ENCODE measurements around the gene ZBTB24.

Gene ZBTB24

DNA sequence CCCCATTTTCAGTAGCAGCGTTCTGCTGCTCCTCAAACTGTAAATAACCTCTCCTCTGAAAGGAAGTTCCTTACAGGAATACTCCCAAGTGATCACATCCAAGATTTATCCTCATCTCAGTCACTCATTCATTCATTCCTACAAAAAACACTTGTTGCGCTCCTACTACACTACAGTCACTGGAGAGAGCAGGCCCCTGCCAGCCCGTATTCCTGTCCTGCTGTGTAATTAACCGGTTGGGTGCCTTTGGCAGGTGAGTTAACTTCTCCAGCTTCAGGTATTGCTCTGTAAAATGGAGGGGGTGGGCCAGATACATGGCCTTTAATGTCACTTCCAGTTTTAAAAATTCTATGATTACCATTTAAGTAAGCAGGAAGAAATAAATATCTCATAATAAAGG is 15.0 kb upstream of the ZBTB24 start:
- DNase-seq: no peak

DNA sequence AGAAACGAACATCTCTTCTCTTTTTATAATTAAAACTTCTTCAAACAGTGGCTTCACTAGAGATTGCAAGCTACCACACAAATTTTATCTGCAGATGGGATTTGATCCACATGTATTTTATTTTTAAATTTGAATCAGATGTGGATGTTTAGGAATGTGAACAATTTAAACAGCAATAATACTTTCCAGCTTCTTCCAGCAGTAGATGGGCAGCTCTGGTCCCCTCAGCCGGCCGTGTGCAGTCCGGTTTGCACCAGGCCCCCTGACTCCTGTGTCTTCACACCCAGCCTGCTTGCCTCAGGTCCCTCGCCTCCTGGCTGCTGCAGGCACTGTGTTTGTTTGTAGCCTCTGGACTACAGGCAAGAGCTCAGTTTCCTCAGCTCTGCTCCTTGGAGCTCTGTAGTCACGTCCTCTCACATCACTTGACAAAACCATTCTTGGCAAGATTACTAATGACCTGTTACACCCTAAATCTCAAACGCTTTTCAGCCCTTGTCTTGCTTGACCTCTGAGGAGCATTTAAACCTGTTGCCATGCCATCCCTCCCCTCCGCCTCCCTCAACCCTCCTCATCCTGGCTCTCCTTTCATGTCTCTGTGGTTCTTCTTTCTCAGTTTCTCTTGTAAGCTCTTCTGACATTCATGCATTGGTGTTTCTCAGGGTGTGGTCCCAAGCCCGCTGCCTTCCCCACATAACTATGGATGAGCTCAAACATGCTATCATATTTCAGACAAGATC is 13.2 kb upstream of the ZBTB24 start:
- no peak for DNase-seq

DNA sequence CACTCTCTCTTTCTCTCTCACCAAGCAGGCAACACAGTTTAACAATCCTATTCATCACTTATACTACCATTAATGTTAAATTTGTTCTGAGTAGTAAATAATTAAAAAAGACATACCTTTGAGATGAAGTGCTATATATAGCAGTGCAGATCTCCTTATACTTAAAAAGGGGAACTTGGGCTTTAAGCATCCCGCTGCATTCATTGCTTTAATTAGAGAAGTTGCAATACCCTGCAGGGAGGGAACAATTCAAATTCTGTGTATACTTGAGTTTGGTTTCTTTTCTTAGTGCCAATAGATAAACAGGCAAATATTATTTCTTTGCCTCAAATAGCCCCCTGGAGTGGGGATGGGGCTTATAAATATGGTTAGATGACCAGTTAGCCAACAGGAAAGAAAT is 10.8 kb upstream of the ZBTB24 start:
- no peak for DNase-seq

DNA sequence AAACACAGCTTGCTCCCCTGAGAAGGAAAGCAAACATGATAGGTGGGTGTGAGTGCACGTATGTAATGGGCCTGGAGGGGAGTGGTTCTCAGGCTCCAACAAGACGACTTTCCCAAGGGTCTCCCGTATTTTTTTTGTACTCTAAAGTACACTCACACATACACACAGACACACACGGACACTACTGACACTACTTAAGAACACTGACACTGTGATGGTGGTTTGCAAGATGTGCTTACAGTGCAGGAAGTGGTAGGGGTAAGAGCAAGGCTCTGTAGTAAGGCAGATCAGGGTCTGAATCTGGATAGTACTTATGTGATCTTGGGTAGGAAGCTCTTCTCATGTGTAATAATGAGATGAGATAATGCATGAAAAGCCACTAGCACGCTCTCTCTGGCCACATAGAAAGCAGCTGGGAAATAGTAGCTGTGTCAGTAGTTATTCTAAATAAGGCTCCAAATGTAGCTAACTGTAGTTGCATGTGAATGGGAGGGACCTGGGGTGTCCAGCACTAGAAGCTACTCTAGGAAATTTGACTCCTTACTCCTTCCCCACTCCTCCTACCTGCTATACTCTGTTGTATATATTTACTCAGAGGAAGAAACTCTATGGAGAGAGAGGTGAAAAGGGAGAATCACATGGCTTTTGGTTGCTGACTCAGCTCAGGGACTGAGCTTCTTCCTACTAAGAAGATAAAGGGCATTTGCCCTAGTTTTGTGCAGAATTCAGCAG is 8.4 kb upstream of the ZBTB24 start:
- no peak for DNase-seq

DNA sequence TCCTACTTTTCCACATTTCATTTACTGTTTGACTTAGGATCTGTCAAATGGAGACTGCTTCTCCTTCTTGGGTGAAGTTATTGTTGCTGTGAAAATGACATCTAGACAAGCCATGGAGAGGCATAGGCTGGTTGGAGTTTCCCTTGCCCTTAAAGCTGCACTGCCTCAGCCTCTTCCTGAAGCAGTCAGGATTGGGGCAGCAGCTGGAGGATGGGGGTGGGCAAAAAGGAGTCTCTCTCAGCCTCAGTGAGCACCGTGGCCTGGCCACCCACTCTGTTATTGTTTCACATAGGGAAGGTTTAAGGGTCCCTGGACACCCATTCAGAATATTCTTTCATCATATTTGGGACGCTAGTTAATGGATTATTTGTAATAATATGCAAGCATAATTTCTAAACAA is 7.7 kb upstream of the ZBTB24 start:
- DNase-seq: no peak

DNA sequence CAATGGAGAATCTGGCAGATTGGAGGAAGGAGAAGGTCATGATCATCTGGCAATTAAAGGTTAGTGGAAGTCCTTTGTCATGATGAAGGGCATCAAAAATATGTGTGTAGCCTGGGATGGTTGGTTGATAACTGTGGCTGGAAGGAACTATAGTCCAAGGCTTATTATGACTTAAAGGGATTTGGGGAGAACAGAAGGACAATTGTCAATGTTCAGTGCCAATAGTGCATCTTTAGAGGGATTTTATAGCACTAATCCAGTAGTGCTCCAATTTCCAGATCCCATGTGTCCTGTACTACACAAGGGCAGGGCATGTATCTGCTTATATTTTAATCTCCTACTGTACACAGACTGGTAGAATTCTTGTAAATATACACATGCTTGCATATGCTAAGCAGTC is 5.0 kb upstream of the ZBTB24 start:
- no peak for DNase-seq

DNA sequence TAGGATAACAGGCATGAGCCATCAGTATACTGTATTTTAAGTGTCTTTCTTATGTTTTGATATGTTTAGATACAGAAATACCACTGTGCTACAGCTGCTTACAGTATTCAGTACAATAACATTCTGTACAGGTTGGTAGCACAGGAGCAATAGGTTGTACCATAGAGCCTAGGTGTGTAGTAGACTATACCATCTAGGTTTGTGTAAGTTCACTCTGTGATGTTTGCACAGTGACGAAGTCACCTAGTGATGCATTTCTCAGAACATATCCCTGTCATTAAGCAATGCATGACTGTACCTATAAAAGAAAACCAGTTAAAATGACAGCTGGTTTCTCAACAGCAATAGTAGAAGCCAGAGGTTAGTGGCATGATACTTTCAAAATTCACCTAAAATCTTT is 3.0 kb upstream of the ZBTB24 start:
- DNase-seq: no peak

DNA sequence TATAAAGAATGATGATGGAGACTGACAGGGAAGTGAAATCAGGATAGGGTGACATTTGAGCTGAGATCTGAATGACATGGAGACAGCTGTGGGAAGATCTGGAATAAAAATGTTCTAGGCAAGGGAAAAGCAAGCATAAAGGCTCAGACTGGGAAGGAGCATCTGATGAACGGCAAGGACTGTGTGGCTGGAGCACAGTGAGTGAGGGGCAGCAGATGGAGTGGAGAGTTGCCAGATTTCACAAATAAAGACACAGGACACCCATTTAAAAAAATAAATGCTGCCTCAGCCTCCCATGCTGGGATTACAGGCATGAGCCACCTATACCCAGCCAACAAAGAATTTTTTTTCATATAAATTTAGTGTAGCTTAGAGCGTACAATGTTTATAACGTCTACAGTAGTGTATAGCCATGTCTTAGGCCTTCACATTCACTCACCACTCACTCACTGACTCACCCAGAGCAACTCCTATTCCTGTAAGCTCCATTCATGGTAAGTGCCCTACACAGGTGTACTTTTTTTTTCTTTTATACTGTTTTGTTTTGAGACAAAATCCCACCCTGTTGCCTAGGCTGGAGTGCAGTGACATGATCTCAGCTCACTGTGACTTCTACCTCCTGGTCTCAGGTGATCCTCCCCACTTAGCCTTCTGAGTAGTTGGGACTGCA is 2.4 kb upstream of the ZBTB24 start:
- DNase-seq: no peak

DNA sequence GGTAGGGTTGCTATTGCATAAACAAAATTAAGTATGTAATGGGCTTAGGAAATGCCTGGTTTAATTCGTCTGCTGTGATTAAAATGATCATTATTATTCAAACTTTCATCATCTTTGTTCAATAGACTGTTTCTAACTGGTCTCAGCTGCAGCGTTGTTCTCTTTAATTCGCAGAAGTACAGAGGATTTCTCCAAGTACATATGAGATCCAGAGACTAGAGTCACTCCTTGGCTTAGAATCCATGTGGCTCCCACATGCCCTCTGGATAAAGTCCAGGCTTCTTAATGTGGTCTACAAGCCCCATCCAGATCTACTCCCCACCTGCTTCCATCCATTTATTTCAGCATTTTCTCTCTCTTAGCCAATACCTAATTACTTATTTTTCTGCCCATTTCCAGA is 1.1 kb upstream of the ZBTB24 start:
- no peak for DNase-seq

DNA sequence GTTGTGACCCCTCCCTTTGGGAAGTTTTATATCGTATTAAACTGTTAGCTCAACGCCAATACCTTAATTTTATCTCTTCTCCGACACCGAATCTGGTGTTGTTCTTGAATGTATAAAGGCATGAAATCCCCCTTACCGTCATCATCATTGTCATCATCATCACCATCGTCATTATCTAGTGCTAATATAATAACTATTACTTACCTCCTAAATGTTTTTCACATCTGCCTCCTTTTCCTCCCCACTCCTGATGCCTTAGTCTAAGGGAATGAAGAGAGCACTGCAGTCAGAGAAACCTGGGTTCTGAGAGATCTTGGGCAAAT is 677 bp upstream of the ZBTB24 start:
- DNase-seq: no peak

DNA sequence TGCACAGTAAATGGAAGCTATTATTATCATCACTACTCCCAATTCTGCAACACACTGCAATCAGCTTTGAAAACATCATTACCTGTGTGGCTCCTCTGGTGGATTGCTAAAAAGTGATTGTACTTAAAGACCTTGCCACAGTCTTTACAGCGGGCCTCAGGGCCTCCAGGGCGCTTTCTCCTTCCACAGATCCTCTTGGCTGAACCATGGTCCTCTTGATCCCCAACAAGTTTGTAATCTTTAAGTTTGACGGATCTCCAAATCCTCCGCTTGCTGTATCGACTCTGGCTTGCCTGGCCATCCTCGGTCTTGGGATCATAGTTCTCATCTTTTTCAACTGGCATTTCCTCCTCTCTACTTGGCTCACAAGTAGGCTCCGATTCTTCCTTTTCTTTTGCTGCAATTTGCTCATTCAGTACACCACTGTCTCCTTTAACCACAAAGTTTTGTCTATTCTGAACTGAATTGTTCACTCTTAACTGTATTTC is 2.0 kb downstream of the ZBTB24 start:
- no peak for DNase-seq

DNA sequence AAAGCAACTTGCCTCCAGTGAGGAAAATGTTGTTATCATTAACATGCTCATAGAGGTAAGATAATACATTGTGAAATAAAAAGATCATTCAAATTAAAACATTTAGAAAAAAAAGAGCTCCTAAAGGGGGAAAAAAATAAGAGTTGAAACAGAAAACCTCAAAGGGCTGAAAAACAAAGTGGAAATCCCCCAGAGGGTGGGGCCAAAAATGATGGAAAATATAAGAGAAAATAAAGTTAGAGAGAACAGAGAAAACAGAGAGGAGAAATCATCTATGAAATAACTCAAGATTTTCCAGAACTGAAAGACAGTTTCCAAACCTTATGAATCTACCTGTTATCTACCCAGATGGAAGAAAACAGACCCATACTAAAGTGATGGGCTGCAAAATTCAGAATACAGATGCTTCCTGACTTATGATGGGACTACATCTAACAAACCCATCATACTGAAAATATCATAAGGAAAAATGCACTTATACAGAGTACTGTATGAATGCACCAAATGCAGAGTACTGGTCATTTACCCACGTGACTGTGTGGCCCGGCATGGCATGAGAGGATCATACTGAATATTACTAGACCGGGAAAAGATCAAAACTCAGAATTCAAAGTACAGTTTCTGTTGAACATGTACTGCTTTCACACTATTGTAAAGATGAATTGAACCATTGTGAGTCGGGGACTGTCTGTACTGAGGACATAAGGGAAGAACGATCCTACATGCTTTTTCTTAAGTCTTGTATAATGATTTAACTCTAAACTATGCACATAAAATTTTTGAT is 4.0 kb downstream of the ZBTB24 start:
- no peak for DNase-seq

DNA sequence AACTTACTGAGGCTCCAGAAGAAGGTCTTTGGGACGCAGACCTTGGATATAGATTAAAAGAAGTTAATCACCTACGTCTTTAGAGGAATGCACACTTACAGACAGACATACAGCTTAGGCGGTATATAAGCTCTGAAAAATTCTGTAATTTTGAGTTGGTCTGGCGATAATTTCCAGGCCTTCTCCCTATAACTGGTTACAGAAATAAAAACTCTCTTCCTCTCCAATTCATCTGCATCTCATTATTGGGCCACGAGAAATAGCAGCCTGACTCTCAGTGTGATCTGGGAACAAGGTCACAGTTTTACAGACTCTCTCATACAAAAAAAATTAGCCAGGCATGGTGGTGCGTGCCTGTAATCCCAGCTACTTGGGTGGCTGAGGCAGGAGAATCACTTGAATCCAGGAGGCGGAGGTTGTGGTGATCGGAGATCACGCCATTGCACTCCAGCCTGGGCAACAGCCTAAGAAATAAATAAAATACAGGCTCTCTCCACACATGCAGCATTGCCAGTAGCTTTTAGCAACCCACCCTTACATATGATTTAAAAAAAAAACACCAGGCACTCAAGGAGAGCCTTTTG is 4.7 kb downstream of the ZBTB24 start:
- no peak for DNase-seq

DNA sequence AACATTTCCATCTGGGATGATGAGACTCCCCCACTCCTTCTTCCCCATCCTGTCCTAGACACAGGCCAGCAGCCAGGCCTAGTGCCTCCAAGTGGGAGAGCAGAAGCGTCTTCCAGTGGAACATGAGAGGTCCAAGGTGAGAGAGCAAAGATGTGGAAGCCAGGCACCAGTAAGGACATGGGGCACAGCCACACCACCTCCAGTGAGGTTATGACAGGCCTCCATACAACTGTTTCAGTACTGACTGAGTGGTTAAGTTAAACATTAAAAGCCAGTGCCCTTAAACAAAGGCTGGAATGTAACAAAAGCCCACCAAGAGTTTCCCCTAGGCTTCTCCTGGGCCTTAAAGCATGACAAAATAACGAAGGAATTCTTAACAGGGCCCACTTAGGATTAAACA is 5.3 kb downstream of the ZBTB24 start:
- no peak for DNase-seq

DNA sequence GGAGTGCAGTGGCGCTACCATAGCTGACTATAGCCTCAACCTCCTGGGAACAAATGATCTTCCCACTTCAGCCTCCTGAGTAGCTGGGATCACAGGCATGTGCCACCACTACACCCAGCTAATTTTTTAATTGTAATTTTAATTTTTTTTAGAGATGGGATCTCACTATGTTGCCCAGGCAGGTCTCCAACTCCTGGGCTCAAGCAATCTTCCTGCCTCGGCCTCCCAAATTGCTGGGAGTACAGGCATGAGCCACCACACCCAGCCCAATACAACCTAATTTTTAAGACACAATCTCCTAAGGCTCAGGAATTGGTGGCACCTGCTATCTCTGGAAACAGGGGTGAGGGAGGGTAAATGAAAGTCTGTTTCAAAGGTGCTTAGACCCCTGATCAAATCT is 5.8 kb downstream of the ZBTB24 start:
- no peak for DNase-seq

DNA sequence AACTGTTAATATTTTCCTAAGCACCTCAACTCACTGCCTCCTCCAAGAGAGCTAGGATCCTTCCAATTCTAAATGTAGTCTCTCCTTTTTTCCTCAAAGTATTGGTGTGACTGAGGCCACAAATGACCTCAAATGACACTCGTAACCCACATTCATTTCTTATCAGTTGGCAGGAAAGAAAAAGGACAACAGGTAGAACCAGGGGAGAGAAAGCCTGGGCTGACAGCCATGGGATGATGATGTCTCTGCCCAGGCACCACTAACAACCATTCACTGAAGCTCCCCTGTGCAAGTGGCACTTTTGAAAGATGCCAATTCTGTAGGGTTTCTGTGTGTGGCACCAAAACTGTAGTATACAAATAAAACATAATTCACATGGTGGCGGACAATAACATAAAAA is 7.4 kb downstream of the ZBTB24 start:
- DNase-seq: no peak

DNA sequence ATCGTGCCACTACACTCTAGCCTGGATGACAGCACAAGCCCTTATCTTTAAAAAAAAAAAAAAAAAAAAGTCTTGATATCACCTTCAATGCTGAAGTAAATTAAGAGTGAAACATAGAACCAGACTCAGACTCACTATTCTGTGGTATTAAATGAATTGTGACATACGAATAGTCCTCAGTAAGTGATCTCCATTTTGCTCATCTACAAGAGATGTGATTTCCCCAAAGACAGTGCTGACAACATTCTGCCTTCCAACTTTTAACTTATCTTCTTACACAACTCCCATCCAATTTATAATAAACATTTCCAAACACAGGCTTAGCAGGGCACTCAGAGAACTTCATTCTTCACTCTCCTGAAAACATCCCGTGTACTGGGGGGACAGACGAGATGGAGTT is 8.0 kb downstream of the ZBTB24 start:
- no peak for DNase-seq

DNA sequence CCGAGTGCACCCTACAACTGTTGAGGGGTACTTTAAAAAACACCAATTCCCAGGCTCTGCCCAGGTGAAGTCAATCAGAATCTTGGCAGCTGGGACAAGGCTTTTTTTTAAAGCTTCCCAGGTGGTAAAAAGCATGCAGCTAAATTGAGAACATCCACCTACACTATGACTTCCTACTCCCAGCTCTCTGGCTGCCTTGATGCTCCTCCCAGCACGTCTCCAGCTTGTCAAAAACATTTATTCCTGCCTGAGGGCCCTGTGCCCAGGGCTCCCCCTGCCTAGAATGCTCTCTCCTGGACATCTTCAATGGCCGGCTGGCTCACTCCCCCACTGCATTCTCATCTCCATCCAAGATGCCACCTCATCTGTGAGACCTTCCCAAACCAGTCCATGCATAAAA is 9.9 kb downstream of the ZBTB24 start:
- DNase-seq: no peak

DNA sequence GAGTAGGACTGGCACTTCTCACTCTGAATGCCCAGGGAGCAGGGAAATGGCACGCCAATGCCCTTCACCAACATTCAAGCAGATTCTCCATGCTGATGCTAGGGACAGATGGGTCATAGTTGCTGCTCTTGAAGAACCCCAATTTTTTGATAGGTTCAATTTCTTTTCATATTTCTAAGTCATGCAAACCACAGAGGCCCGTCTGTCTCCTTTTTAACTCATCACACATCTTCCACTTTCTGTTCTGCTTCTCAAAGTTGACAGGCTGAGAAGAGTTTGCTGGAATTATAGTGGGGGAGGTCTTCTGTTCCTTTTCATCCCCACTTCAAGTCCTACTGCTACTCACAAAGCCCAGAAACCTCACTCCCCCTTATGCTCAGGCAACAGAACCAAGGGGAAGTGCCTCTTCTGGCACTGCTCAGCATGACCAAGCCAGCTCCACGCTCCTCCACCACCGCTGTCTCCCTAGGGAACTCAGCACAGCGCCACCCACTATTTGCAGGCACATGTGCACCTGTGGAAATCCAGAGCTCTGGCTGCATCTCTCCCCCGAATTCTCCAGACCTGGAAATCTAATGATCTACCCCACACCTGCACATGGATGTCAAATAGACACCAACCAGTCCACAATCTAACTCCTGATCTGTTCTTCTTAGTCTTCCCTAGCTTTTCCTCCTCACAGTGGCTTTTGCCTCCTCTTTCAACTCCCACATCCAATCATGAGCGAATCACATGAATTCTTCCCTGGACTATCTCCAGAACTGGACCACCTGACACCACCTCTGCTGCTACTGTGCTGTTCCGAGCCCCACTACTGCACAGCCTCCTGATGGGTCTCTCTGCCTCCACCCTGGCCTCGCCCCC is 10.7 kb downstream of the ZBTB24 start:
- no peak for DNase-seq

DNA sequence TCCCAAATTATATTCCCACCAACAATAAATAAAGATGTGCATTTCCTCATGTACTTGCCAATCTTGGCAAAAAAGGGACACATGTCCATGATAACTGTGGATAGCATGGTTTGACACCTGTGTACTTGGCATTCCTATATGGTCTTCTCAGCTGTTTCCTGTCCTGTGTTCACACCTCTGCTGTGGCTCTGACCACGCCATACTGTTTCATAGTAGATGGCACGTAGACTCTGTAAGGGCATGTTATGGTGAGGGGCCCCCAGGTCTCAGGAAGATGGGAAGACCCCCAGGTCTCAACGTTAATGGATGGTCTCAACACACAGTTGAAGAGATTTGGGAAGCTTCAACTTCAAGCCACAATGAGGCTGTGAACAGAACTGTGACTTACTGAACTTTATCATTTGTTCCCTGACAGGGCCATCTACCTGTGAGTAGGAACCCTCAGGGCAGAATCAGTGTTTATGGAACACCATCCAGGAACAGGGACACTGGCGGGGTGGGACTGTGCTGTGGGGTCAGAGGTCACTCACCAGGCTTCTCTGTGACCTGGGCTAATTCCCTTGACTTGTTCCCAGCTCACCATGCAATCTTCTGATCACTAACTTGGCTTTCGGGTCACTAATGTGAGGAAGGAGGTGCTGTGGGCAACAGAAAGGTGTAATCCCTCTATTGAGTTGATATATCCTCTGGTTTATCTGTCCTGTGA is 11.8 kb downstream of the ZBTB24 start:
- no peak for DNase-seq

DNA sequence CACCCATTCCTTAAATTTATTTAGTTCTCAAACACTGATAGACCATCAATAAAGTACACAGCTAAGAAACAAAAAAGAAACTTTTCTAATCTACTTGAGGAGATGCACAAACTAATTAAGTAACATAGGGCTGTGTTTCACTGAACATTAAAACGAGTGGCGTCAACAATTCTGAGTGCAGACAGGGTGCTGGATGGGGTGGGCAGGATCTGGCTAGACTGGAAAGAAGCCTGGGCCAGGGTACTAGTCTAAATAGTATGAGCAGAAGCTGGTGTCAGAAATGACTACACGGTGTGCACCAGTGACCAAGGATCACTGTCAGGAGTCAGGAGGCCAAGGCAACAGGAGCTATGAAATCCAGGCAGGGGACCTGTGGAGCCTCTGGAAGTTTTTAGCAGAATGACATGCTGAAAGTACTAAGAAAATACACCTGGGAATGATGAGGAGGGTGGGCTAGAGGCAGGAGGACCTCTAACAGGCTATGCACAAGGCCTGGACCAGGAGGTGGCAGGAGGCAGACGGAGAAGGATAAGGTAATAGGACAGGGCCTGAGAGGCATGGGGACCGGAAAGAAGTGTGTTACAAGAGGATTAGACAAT is 13.3 kb downstream of the ZBTB24 start:
- DNase-seq: no peak

All from DMS79 (cell line).